Activated T-cell treated with anti-CD3 and anti-CD28 coated beads for 1 hour (primary cell): ENCODE data around the gene AADAT.
"Not testable (repeated sequence)": the region's sequence is repeated elsewhere in the genome, so short reads cannot be mapped to it uniquely, and the experiment has no call there.

ENCODE experiments used
- DNase-seq: peaks from one replicate; pipeline ENCODE4 v3.0.0-alpha.2; 2020; ENCODE audit warnings: low read depth

The AADAT gene

DNA sequence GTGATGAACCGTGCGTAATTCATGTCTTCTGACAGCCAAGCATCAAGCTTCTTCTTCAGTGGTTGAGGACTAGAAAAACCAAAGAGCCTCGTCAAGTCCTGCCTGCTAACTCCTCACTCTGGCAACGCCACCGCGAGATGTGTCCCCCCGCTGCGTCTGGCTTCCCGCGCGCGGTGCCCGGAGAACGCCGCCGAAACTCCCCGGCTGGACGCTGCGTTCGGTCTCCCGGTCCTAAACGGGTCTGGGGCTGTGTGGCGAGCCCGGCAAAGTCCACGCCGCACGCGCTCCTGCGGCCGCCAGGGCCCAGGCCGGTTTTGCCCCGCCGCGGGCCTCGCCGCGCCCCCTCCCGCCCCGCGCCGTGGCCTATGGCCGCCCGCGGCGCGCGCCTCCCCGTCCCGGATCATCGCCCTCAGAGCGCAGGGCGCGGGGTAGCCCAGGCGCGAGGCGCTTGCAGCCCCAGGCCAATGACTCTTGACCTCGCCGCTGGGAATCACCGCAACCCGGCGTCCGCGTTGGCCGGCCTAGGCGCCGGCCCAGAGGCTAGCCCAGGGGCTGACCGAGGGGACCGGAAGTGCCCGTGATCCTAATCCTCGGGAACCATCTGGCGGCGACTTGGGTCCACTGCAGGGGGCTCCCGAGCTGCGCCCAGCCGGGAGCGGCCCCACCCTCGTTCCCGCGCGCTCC, at the start of gene AADAT:
Gene AADAT (minus strand): TSS at position 289 of the 684 bp plus-strand sequence. CDS start 266 bp downstream, at position 23.
- DNase-seq, result no peak

DNA sequence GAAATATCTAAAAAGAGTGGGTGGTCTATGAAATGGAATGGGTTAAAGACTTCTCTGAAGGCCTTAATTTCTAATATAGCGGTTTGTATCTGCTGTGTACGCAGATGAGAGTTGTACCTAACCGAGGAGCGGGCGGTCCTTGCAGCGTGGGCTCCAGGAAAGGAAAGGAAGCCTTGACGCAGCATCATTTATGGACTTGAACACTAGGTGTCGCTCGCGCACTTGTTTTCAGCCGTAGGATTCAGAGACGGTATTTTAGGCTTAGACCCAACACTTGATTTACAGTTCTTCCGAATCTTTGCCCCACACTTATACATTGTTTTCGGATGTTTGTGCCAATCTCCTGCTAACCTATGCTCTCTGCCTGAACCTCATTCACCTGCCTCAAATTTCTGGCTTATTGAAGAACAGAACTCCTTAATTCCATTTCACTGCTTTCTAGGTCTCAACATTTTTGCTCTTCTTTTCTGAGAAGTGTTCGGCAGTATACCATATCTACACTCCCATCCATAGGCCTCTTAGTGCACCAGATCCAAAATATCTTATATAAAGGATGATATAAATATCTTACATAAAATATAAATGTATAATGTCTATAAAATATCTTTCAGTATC, 48.9 kb upstream of the AADAT start:
- peak; percentile 59 for DNase-seq

DNA sequence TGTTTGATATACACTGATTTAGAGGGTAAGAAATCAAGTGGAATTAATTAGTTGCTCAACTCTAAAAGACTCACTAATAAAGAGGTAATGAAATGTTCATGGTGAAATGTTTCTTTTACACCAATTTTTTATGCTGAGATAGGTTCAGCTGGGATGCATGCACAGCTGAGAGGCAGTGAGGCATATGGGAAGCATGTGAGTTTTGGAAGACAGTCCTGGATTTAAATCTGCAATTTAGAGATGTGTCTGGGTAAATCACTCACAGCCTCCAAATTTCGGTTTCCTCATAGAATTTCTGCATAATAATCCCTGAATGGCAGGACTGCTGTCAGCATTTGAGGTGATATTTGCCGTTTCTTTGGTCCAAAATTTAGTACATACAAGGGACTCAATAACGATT, 48.2 kb upstream of the AADAT start:
- DNase-seq, result no peak

DNA sequence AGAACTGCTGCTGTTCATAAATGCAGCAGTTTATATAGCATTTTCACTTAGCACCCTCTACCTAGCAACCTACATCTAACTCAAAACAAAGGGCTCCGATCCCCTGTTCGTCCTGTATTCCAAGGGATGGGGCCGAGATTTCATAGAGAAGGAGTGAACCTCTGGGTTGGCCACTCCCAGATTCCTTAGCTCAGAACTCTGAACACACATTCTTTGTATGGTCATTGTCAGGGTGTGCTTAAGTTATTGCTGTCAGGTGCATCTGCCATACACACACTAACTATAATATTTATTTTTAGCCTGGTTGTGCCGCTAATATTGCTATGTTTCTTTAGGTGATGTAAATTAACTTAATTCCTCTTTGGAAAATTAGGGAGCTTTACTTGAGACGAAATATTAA, 47.7 kb upstream of the AADAT start:
- no peak for DNase-seq

DNA sequence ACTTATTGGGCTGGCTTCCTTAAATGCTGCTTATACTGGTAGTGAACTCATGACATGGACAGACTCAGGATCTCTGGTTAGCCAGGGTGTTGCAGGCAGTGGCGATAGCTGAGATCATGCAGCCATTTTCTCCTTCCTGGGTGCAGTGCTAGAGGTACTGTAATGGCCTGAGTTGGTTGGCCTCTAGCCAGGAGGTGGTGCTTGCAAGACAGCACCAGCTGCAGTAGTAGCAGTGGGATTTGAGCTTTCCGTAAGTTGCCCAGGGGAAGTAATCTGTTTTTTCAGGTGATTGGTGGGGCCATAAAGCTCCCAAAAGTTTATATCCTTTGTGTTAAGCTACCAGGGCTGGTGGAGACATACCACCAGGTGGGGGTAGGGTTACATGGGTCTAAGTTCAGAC, 45.1 kb upstream of the AADAT start:
- DNase-seq, result no peak

DNA sequence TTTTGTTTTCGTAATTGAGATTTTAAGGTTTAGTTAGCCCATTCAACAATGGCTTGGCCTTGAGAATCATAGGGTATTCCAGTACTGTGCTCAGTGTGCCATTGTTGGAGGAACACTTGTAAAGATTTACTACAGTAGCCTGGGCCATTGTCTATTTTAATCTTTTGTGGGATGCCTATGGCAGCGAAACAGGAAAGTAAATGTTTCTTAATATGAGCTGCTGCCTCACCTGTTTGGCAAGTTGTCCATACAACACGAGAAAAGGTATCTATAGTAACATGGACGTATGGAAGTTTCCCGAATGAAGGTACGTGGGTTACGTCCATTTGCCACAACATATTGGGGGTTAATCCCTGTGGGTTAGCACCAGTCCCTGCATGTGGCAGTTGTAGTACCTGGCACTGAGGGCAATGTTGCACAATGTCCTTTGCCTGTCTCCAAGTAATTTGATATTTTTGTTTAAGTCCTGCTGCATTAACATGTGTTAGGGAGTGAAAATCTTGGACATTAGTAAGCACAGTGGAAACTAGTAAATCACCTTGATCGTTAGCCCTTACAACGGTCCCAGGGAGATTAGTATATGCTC, 38.6 kb upstream of the AADAT start:
- no peak for DNase-seq

DNA sequence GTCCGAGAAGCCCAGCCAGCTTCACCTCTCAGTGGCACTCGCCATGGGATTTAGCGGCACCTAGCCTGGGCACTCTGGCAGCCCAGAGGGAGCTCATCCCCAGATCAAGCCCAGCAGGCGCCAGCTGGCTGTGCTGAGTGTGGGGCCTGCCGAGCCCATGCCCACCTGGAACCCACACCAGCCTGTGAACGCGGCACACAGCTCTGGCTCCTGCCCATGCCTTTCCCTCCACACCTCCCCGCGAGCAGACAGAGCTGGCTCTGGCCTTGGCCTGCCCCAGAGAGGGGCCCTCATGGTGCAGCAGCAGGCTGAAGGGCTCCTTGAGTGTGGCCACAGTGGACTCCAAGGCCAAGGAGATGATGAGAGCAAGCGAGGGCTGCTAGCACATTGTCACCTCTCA, 38.0 kb upstream of the AADAT start:
- no peak for DNase-seq

DNA sequence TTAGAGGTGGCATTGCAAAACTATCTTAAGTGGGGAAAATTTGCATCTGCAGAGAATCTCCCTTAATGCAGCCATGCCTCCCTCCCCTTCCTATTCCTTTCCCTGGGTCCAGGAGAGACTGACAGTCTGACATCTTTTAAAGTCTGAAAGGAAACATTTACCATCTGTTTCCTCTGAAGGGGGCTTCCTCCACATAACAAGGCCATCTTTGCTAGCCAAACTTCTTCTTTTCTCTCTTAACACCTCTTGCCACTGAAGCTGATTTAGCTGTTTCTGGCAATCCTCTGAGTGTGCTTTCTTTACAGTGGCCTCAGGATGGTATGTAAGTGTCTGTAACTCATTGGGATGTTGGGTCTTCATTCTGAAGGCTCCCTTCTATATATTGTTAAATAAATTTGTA, 34.6 kb upstream of the AADAT start:
- no peak for DNase-seq

DNA sequence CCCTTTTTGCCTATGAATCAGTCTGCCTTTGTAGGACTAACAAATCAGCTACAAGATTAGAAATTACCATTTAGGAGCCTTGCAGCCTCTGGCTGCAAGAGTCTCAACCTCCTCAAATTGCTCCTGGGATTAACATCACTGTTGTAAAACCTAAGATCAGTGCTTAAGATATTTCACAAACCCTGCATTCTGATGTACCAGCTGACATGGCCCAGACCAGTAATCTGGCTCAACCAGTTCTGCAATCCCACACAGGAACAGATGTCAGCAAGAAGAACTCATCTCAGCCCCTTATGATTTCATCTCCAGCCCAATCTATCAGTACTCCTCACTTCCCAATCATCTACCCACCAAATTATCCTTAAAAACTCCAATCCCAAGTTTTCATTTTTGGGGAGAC, 32.5 kb upstream of the AADAT start:
- no peak for DNase-seq

DNA sequence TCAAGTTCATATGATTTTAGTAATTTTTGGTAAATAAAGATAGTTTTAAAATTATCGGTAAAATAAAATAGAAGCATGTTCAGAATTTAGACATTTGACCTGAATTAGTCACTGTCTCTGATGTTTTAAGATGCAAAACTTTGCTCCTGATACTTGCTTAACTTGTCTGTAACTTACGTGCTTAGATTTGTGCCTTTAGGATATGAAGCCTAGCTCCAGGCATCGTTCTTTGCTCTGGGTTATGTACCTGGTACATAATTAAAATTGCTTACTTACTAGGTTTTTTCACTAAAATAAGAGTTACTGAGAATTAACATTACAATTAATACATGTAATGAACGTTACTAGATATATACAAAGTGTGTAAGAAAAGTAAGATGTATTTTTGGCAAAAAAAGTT, 24.9 kb upstream of the AADAT start:
- DNase-seq, result no peak

DNA sequence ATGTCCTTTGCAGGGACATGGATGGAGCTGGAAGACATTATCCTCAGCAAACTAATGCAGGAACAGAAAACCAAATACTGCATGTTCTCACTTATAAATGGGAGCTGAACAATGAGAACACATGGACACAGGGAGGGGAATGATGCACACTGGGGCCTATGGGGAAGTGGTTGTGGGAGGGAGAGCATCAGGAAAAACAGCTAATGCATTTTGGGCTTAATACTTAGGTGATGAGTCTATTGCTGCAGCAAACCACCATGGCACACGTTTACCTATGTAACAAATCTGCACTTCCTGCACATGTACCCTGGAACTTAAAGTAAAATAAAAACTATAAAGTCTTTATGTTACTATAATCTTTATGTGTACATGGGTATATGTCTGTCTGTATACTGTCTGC, 24.4 kb upstream of the AADAT start:
- not testable (repeated sequence) for DNase-seq

DNA sequence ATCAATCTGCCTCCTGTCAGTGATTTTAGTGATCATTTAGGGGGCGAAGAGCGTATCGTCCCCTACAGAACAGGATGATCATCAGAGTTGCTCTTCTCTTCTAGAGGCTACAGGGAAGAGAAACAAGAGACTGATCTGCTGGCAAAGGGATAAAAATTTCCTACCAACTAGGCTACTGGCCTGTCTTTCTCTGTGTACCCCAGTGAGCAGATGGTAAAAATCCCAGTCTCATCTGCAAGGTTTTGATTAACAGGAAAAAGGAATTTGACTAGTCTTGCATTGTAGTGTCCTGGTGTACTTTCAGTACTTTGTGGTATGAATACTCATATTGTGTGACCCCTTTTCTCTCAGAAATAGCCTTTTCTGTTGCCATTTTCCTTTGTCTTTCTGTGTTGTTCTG, 21.8 kb upstream of the AADAT start:
- DNase-seq, result no peak

DNA sequence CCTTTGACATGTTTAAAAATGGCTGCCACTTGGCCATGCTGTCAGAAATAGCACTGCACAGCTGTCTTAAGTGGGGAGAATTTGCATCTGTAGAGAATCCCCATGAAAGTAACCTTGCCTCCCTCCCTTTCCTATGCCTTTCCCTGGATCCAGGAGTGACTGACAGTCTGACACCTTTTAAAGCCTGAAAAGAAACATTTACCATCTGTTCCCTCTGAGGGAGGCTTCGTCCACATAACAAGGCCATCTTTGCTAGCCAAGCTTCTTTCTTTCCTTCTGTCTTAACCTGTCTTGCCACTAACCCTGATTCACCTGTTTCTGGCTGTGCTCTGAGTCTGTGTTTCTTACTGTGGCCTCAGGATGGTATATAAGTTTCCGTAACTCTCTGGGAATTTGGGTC, 21.3 kb upstream of the AADAT start:
- no peak for DNase-seq

DNA sequence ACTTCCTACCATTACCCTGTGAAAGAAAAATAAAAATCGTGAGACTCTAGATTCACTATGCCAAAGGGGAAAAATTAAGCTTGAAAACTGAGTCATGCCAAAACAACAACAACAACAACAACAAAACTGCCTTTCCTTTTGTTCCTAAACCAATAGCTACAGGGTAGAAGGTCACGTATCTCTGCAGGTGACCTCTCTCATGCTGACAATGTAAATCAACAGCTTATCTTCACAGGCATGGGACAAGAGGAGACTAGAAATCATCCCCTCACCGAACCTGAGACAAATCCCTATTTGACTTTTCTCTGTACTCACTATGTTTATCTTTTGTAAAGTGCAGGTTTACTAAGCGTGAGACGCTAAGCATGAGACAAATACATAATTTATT, 20.5 kb upstream of the AADAT start:
- DNase-seq, result no peak

DNA sequence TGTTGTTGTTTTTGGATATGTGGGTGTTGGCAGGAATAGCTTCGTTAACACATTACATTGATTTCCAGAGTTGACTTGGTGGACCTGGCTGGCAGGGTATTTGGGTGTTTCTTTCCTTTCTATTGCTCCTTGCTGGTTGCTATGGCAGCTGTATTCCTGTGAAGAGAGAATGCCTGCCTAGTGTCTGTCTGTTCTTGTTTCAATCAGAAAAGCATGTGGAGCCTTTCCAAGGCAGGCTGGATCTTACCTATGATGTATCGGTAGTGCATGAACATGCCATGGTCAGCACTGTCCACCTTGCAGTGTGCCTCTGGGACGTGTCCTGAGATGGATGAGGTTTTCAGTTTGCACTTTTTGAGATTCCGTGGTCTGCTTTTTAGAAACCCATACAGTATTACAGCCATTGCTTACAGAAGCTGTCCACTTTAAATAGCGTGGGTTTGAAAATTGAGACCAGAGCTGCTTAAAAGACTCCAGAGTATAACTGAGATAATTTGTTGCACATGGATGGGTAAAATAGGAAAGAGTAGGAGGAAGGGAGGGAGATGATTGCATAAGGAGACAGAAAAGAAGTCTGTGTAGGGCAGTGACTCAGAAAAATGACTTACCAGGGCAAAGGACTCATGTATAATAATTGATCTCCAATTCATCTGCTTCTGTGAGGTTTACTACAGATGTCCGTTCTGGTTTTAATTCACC, 20.0 kb upstream of the AADAT start:
- no peak for DNase-seq

DNA sequence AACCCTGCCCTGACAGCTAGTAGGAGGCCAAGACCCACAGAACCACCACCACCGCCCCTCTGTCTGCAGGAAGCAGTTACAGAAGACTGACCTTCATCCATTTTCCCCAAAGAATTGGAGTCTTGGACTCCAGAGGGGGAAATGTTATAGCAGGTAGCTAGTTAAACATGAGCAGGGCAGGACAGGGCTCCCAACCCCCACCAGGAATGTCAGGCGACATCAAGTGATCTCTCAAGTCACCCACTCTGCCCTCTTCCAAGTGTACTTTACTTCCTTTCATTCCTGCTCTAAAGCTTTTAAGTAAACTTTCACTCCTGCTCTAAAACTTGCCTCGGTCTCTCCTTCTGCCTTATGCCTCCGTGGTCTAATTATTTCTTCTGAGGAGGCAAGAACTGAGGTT, 17.1 kb upstream of the AADAT start:
- no peak for DNase-seq

DNA sequence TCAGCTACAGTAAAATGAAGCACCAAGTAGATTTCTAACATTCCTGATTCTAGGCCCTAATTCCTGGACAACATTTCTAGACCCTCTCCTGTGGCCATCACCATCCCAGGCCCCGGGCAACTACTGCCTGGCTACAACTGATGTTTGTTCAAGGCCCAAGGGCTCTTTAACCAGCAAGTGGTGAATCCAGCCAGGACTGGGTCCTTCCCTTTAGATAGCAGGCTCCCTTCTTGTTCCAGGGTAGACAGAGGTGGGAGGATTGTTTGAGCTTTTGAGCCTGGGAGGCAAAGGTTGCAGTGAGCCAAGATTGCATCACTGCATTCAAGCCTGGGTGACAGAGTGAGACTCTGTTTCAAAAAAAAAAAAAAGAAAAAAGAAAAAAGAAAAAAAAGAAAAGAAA, 12.7 kb upstream of the AADAT start:
- DNase-seq, result no peak

DNA sequence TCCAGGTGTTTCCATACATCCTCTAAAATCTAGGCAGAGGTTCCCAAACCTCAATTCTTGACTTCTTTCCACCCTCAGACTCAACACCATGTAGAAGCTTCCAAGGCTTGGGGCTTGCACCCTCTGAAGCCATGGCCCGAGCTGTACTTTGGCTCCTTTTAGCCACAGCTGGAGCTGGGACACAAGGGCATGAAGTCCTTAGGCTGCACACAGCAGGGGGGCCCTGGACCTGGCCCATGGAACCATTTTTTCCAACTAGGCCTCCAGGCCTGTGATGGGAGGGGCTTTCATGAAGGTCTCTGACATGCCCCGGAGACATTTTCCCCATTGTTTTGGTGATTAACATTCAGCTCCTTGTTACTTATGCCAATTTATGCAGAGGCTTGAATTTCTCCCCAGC, 8.4 kb upstream of the AADAT start:
- not testable (repeated sequence) for DNase-seq

DNA sequence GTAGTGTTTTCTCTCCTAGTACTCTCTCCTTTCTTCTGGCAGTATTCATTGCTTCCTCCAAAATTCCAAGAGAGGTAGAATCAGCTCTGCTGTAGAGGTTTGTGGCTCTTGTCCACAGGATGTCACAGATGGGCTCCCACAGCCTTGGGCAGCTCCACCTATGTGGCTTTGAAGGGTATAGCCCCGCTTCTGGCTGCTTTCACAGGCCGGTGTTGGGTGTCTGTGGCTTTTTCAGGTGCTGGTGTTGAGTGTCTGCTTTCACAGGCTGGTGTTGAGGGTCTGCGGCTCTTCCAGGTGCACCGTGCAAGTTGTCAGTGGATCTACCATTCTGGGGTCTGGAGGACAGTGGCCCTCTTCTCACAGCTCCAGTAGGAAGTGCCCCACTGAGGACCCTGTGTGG, 7.9 kb upstream of the AADAT start:
- DNase-seq, result no peak

DNA sequence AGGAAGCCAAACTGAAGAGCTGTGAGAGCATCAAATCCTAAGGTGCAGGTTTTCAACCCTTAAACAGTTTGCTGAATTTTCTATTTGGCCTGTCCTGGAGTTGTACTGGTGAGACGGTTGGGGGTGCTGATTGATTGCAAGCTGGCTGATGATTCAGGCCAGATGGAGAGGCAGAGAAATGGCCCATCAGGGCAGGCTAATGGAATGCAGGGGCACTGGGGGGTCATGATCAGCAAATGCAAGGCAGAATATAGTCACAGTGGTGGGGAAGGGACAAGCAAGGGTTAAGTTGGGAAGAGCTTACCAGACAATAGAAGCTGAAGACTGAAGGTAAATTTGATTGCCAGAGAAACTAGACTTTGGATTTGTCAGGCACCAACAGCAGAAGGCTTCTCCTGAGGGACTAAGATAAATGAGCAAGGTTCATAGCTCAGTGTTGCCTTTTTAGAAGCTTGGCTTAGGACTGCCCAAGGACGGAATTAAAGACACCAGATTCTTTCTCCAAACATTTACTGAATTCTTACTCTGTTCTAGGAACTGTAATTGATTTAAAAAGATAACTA, 4.3 kb upstream of the AADAT start:
- DNase-seq, result no peak

DNA sequence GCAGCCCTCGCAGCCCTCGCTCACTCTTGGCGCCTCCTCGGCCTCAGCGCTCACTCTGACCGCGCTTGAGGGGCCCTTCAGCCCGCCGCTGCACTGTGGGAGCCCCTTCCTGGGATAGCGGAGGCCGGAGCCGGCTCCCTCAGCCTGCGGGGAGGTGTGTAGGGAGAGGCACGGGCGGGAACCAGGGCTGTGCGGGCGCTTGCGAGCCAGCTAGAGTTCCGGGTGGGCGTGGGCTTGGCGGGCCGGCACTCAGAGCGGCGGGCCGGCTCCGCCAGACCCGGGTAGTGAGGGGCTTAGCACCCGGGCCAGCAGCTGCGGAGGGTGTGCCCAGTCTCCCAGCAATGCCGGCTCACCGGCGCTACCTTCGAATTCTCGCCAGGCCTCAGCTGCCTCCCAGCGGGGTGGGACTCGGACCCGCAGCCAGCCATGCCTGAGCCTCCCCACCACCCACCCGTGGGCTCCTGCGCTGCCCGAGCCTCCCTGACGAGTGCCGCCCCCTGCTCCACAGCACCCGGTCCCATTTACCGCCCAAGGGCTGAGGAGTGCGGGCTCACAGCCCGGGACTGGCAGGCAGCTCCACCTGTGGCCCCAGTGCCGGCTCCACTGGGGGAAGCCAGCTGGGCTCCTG, 1.4 kb upstream of the AADAT start:
- no peak for DNase-seq

DNA sequence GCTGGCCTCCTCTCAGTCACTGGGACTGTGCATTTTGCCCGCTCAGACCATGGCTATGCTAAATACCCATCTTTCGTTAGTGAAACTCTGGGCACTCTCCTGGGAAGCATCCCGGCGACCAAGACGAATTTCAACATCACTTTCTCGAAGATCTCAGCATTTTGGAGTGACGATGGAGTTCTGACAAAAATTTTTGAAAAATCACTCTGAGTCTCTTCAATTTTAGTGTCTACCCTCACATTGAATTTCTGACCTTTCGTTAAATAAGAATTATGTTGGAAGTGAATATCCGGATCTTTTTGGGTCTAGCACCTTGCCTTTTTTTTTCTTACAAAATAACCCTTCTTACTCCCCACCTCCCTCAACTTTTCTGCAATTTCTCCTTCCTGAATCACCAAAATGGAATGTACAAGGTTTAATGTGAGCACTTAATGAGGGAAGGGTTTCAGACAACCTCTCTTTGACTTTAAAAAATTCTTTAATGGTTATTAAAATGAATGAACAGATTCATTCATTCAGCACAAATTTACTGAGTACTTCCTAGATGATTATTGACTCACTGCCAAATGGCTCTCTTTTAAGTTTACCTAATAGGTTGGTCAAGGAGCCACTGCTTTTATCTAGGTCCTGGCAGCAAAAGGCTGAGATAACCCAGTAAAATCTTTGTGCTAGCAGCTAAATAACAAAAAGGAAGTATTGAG, 746 bp upstream of the AADAT start:
- DNase-seq, result no peak
